ENCODE data around the gene MYO7B.

- no peak for TF ChIP-seq CTCF (IDR thresholded peaks at IDR 0.05)
- TF ChIP-seq POLR2A (IDR thresholded peaks at IDR 0.05) = no peak
Observed at GRCh38 chr2:127657232-127657595, 121.7 kb downstream of the MYO7B start.

All from Peyer's patch (tissue), 4 donors.